ENCODE data around the gene ENOPH1.
"Not testable (repeated sequence)": the region's sequence is repeated elsewhere in the genome, so short reads cannot be mapped to it uniquely, and the experiment has no call there.

- TF ChIP-seq KLF16 (tag by site-specific recombination; IDR thresholded peaks at IDR 0.05); CTCF (tag by site-specific recombination; IDR thresholded peaks at IDR 0.05); ZNF18 (tag by site-specific recombination; IDR thresholded peaks at IDR 0.05); HOXC10 (CRISPR knock-in tag; IDR thresholded peaks at IDR 0.05); ZNF274 (IDR thresholded peaks at IDR 0.05; ENCODE audit: low read length); ZNF274 (tag by site-specific recombination; IDR thresholded peaks at IDR 0.05; ENCODE audit: borderline replicate concordance); ELK4 (IDR thresholded peaks at IDR 0.05; ENCODE audit: borderline replicate concordance, low read depth, low read length): not testable (repeated sequence)
Observed at GRCh38 chr4:82473080-82473479, 42.7 kb downstream of the ENOPH1 start.

All from HEK293 (cell line).